Measurements from ENCODE around the gene IFI16.
"Not testable (repeated sequence)": the region's sequence is repeated elsewhere in the genome, so short reads cannot be mapped to it uniquely, and the experiment has no call there.

The IFI16 gene

DNA sequence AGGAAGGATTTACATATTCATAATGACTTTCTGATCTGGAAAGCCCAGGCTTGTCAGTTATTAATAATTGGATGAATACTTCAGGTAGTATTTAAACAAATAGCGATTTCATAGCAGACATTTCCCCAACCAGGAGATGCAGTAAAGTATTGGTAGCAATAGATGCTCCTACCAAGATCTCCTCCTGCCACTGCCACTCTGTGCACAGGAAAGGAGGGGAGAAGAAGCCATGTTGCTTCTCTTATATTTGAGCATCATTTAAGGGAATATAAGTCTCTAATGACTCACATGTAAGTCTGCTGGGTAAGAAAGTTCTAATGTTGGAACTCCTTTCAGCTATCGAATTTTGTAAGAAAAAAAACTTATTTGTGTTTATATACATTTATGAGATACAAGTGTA, 420 bp upstream of the IFI16 start:
- no peak for DNase-seq

DNA sequence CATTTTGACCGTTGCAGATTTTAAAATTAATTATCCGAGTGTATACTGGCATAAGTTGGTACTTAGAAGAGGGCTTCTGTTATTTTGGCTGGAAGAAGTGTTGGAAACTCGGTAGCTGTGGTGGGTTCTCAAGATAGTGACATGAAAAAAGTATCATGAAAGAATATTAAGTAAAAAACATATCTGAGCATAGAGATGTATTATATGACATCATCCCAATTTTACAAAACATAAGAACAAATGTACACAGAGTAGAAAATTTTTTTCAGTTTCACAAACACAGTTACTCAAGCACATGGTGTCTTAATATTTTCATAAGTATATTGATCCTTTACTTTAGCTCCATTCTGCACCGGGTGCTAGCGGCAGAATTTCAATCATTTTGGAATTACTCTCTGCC, 684 bp downstream of the IFI16 start:
- DNase-seq = no peak

DNA sequence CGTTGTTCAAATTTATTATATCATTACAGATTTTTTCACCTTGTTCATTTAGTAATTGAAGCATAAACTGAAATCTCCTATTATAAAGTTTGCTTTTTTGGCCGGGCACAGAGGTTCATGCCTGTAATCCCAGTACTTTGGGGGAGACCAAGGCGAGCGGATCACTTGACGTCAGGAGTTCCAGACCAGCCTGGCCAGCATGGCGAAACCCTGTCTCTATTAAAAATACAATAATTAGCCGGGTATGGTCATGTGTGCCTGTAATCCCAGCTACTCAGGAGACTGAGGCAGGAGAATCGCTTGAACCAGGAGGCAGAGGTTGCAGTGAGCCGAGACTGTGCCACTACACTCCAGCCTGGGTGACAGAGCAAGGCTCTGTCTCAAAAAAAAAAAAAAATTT, 1.3 kb downstream of the IFI16 start:
- not testable (repeated sequence) for DNase-seq

DNA sequence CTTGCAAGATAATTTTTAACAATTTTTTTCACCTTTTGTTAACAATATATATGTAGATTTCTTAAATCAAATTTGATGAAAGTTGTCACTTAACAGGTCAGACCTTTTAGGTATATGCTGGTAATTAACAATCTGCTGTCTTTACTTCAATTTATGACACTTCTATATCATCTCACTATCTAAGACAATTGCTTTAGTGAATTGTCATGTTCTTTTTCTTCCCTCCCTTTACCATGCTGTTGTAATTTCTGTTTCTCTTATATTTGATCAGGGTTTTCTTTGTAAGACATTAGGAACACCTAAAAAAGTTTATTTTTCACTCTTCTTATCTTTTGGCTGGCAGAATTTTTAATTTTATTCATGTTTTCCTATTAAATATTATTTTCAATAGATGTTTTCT, 2.0 kb downstream of the IFI16 start:
- DNase-seq = no peak

DNA sequence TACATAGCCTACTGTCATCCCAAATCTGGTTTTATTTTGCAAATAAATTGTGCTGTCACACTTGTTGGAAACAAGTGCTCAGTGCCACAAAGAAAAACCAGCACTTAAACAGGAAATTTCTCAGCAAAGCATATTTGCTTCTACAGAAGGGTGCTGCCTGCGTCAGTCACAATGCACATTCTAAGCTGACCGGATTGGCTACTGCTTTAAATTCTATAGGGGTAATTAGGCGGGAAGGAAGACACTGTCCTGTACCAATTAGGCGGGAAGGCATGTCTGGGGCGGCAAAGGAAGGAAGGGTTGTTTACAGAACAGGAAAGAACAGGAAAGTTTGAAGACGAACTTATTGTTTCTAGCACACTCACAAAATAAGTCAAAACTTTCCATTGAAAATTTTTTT, 2.8 kb downstream of the IFI16 start:
- DNase-seq = peak in 2 of 4 experiments; percentile 13 to 15

DNA sequence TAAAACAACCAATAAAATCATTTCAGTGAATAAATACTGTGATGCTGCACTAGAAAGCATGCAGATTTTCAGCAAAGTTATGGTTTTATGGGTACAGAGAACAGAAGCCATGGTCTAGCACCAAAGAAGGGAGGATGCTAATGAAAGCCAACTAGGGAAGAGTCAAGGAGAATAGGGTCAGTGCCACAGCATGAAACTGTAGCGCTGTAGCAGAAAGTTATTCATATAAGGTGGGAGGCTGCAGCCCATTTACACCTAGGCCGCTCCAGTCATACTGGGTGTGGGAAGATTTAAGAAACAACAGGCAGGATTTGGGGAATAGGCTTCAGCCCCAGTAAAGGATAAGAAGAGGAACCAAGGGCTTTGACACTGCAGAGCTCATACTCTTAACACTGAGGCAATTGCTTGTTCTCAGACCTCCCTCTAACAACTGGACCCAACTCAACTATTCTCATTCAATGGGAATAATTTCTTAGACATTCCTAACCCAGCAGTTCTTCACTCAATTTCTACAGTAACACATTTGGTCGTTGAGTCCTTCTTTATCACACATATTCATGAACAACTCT, 4.4 kb downstream of the IFI16 start:
- DNase-seq = no peak

DNA sequence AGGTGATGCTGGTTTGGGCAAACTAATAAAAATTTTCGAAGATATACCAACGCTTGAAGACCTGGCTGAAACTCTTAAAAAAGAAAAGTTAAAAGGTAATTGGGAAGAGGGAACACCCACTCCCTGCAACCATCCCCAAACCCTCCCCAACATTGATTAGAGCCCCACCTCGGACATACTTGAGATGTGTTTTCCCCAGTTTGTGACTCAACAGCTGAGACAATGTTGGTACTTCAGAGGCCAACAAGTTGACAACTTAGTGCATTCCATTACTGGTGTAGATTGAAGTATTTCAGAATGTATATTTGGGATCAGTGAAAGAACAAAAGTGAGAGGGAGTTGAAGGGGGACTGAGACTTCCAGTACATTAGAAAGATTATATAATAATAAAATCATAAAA, 5.1 kb downstream of the IFI16 start:
- no peak for DNase-seq

DNA sequence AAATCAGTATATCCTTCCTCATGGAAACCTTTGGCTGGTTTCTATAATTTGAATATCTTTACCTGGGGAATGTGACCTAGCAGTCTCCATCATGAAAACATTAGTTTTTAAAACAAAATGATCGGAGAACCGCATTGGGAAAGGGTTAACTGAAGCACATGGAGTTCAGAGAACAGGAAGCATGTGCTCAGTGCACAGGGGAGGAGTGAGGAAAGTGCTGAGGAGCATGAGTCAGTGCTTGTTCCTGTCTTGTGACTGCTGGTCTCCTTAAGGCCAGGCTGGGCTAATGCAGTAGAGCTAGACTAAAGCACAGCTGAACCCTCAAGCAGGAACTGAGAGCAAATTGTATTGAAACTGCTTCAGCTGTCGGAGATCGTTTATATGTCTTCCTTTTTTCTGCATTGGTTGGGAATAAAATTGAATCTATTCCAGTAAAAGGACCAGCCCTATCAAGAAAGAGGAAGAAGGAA, 5.8 kb downstream of the IFI16 start:
- peak in 3 of 4 experiments; percentile 25 to 56 (median 54) for DNase-seq

DNA sequence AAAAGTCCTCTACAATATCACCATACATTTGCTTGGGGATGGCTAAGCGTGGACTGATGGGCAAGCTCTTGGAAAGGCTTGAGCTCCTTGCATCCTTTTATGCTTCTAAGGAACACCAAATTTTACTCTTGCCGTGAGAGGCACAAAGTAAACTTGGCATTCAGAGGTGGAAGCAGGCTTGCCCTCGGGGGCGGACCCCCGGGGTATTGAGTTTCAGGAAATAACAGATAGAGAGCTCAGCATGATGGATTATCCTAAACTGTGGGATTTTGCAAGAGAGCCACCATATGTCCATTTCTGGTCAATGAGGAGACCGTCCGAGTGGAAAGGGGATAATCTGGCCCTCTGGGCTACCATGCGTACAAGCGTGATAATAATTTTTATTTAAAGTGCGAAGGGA, 14.0 kb downstream of the IFI16 start:
- no peak for DNase-seq

DNA sequence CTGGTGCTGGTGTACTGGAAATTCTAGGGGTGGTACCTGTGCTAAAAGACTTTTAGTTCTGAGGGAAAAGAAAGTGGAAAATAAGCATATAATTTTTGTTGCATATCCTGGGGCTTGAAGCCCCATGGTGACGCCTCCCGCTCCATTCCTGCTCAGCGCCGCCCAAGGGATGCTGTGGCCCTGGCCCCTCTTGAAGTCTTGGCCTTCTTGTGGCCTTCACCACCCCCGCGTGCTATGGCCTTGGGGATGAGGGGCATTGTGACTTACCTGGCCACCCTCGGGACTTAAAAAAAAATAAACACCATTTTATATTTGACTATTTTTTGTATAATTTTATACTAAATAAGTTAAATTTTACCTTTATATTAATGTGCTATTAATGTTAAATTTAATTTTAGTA, 15.3 kb downstream of the IFI16 start:
- DNase-seq = no peak

DNA sequence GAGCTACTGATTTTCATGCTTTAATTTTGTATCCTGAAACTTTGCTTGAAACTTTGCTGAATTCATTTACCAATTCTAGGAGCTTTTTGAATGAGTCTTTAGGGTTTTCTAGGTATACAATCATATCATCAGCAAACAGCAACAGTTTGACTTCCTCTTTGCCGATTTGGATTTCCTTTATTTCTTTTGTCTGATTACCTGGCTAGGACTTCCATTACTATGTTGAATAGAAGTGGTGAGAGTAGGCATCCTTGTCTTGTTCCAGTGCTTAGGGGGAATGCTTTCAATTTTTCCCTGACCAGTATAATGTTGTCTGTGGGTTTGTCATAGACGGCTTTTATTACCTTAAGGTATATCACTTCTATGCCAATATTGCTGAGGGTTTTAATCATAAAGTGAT, 17.1 kb downstream of the IFI16 start:
- DNase-seq = not testable (repeated sequence)

DNA sequence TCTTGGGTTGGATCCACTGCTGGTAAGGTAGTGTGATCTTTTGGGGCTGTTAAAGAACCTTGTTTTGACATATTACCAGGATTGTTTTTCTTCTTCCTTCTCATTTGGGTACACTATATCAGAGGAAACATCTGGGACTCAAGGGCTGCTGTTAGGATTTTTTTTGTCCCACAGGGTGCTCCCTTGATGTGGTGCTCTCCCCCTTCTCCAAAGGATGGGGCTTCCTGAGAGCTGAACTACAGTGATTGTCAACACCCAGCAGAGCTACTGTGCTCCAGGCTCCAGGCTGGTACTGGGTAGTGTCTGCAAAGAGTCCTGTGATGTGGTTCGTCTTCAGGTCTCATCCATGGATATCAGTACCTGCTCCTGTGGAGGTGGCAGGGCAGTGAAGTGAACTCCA, 20.6 kb downstream of the IFI16 start:
- no peak for DNase-seq

DNA sequence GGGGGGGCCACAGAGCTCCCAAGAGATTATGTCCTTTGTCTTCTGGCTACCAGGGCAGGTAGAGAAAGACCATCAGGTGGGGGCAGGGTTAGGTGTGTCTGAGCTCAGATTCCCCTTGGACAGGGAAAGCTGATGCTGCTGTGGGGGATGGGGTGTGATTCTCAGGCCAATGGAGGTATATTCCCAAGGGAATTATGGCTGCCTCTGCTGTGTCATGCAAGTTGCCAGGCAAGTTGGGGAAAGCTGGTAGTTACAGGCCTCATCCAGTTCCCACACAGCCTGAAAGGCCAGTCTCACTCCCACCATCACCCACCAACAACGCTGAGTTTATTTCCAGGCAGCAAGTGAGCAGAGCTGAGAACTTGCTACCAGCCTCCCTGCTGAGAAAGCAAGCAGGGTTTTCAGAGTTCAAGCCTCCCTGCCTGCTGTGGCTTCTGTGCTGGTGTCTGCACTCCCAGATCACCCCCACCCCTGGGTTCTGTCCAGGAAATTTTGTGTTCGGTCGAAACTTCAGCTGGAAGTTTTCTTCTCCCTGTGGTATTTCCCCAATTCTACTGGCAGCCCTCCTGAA, 21.3 kb downstream of the IFI16 start:
- no peak for DNase-seq

DNA sequence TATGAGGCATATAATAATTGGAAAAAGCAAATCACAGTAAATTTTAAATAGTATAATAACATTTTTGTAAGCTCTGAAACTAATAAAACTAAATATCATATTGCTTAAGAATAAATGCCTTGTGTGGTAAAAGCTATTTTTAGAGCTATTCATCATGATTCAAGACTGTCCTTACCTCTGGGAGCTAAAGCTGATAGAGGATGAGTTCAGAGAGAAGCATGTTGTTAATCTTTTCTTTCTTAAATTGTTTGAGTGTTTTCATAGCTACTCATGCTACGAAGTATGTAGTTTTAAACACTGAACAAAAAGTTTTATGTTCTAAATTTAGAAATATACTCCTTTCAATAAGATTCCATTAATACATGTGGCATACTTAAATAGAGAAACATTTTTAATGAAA, 30.5 kb downstream of the IFI16 start:
- DNase-seq = no peak

DNA sequence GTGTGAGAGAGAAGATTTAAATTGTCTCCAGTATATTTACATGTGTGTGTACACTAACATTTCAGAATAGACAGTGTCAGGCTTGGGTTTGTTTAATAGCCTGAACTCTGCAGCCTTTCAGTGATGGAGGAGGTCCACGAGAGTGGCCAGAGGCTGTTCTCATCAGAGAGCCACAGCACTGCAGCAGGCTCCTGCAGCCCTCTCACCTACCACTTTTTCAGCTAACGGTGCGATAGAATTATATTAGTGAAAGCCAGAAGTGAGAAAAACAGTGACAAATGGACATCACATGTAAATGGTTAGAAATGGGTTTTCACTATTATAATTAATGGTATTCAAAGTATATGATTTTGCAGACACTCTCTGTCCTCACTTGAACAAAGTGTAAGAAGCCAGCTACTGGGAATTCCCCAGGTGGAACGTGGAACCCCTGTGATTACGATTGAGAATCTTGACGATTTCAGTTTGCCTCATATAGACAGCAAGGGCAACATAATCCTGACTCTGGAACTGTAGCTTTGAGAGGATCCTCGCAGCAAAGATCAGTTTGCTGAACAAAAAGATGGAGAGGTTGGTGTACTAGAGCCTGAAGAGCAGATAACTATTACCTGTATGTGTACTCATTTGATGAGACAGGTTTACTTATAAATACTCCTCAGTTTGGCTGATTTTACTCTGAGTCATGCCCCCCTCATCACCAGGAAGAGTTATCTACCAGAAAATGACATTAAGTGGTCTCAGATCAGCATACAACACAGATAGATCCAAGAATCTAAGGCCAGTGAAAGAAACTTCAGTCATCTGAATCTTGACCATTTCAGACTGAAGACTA, 31.4 kb downstream of the IFI16 start:
- no peak for DNase-seq

DNA sequence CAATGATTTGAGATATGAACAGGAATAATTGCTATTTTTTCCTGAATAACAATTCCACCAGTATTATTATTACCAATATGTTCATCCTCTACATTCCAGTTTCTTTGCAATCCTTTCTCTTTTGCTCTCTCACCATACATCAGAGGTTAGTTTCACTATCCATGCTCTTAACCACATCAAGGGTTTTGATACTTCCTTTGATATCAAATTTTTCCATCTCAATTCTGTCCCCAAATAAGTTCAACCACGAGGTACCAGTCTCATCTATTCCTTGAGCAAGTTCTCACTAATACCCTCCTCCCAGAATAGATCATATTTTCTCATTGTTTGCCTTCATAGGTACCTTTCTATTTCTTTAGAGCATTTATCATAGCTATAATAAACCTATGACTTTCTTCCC, 36.8 kb downstream of the IFI16 start:
- DNase-seq = not testable (repeated sequence)

DNA sequence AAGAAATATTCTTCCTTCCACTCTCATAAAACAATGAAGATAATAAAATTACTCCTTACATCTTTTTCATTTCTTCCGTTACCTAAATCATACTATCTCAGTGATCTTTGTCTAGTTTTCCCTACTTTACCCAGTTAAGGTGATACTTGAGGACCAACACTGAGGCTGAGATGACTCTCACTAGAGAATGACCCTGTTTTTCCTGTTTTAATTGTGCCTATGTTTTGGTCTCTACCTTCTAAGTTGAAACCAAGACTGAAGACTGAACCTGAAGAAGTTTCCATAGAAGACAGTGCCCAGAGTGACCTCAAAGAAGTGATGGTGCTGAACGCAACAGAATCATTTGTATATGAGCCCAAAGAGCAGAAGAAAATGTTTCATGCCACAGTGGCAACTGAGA, 41.7 kb downstream of the IFI16 start:
- no peak for DNase-seq

DNA sequence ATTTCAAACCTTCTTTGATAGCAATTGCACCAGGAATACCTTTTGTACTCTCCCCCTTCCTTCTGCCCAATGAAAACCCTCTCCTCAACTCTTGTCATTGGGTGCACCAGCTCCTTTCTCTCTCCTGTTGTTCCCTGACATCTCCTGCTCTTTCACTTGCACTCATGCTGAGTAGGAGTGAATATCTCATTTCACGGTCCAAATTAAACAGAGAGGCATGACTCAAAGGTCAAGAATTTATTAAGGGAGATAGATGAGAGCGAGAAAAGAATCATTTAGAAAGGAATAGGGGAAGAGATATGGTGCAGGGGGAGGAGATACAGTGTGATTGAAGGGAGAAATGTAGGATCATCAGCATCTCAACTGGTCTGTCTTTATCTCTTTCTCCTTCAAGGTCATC, 44.7 kb downstream of the IFI16 start:
- DNase-seq = no peak

DNA sequence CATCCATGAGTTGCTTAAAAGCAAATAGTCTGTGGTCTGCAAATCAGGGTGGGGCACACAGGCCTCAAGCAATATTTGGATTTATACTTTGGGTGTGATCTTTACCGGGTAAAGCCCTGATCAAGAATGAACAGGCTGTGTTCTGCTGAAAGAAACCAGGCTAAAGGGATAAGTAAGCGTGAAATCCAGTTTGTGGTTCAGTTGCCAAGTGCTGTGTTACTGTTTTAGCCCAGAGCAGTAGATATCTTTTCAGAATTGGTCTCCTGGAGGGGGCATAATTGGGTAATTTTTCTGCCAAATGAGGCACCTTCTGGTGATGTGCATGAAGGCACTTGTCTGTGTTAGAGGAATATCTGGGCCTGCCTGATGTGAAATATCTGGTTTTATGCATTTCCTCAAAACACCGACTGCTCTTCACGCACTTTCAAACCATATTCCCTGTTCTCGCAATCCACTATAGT, 45.5 kb downstream of the IFI16 start:
- no peak for DNase-seq

DNA sequence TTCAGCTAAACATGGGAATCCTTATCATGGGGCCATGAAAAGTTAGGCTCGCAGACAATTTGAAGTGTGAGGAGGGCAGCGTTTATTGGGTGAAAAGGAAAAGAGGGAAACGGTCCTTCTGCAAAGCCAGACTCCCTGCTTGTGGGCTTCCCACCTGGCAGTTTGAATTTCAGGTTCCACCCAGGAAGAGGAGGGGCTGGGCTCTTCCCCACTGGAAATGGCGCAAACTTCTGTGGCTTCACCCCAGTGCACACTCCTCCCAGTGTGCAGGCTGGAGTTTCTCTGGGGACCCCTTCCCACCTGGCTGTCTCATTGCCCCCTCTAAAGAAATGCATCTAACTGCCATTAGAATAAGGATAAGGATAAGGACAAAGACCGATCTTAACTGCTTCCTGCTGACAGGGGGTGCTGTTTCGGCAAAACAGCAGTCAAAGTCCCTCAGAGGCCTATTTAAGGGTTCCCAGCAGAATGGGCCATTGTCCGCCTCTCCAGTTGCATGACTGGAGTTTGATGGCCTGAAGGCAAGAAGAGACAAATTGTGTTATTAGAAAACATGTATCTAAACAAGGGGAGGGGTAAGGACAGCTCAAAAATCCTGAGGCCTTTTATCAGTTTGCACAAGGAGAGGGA, 46.5 kb downstream of the IFI16 start:
- no peak for DNase-seq

DNA sequence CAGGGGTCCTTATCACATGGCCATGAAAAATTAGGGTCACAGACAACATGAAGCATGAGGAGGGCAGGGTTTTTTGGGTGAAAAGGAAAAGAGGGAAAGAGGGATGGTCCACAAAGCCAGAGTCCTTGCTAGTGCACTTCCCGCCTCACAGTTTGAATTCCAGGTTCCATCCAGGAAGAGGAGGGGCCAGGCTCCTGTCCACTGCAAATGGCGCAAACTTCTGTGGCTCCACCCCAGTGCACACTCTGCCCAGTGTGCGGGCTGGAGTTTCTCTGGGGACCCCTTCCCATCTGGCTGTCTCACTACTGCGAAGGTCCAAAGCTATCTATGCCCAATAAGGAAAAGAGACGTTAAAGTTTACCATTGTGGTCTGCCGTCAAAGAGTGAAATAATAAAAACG, 49.0 kb downstream of the IFI16 start:
- DNase-seq = no peak

DNA sequence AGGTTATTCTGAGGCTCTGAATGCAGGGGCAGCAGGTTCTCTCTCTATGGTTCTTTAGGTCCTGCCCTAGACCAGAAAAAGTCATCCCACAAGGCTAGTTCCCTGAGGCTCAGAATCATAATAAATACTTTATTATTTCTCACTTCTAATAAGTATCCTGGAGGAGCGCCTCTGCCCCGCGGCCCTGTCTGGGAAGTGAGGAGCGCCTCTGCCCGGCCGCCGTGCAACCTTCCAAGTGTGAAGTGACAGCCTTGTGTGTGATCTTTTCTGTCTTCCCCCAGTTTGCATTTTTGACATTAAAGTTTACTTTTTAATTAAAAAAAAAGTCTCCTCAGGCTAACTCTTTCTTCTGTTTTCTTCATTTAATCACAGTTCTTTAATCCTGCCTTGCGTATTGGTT, 55.4 kb downstream of the IFI16 start:
- no peak for DNase-seq

DNA sequence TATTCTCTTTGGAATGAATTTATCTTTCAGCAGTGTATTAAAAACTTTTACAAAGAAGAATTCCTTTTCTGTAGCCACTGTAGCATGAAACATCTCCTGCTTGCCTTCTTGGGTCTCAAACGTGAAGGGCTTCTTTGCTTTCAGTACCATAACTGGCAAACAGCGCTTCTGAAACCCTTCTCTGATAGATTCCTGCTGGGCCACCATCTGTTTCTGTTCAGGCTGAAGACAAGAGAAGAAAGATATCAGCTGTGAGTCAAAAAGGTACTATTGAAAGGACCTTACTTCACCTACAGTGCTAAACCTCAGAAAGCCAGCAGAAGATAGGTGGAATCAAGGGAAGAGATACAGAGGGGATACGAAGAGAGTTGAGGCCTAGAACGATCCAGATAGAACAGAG, 56.4 kb downstream of the IFI16 start:
- DNase-seq = no peak
